Measurements from ENCODE around the gene BRMS1L.

The BRMS1L gene

GRCh38 chr14:35915775-35916174 is 89.6 kb downstream of the BRMS1L start:
- TF ChIP-seq ZFX (IDR thresholded peaks at IDR 0.05), result no peak
- no peak for TF ChIP-seq CTCF (conservative IDR thresholded peaks at IDR 0.05)
- H3K27ac ChIP-seq, result no peak overlapping the region
